SK-N-MC (cell line): Measurements from ENCODE around the gene PGLYRP4.

Experiments
- EZH2 ChIP-seq: fragments of 200-600 bp; sonication (generic); IDR thresholded peaks from one replicate; pipeline ENCODE4 v1.6.1; 2017; ENCODE audit warnings: antibody characterized with exemption
- POLR2AphosphoS5 ChIP-seq: IDR thresholded peaks from 2 replicates; pipeline ENCODE4 v1.6.1; 2012; ENCODE audit warnings: mild to moderate bottlenecking, low read depth, low read length, borderline replicate concordance

DNA sequence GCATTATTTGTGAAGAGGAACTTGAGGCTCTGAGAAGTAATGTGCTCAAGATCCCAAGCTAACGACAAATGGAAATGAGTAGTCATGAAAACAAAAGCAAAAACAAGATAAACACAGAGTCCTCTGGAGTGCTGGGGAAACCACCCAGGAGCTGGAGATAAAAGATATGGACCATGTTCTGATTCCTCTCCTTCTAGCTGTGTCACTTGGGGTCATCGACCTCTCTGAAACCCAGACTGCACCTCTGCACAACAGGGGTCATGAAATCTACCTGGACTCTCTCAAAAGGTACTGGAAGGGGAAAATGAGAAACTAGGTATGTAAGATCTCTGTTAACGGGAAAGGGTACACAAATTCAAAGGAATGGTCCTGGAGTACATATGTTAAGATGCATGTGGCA, 6.5 kb downstream of the PGLYRP4 start:
- no peak for TF ChIP-seq POLR2AphosphoS5
- no peak for TF ChIP-seq EZH2
